ENCODE results near the gene PPP2R1B. TPM values are rescaled to one million over a fixed set of nuclear protein-coding genes. Genes with fewer than 3 reads are reported as not detected.

PPP2R1B gene
- polyA plus RNA-seq, 4 donors: 19.2 to 26.6 (median 19.6) TPM

DNA sequence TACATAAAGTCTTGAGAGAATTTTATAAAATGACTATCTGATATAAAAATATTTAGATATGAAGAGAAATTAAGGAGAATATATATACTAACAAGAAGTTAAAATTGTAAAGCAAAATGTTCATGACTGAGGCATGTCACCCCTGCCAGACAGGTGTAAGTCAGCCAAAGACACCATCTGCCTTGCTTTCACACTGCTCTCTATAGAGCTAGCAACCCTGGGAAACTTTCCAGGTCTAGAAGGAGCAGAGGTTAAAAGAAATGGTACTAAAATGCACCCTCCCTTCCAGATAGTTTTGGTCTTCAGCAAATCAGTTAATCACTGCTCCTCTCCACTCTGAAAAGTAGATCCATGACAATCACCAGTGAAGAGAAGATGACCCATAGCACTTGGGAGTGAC lies 16.5 kb downstream of the PPP2R1B start:
- DNase-seq (ENCODE audit: low read depth in 4 of 4, low spot score in 2 of 4): no peak

DNA sequence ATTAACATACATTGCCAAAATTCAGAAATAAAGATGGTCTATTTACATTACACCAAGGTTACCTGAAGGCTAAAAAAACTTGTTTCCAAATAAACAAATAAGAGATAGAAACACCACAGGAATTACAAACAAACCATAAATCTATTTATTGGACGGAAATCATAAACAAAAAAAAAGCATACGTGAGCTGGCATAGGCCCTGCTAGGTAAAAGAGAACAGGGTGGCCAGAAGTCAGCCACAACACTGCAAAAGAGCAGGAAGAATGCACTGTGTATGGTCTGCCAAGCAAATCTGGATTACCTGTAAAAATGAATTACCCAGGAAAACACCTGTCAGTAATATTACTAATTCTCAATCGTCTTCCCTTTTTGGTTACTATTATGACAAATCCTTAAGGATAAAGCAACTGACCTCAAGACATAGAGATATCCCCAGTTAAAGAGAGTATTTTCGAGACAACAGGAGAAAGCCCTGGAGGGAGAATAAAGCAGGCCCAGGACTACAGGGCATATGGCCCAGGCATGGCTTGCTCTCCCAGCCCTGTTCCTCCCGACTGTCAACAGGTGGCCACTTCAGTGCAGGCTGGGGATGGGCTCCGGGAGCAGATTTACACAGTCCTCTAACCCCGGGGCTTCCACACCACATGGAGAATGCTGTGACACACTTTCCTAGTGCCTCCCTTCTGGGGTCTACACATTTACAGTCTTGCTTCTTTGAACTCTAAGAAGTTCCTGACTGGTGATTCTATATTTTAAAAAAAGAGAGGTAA lies 18.0 kb downstream of the PPP2R1B start:
- DNase-seq (ENCODE audit: low read depth in 4 of 4, low spot score in 2 of 4): no peak

DNA sequence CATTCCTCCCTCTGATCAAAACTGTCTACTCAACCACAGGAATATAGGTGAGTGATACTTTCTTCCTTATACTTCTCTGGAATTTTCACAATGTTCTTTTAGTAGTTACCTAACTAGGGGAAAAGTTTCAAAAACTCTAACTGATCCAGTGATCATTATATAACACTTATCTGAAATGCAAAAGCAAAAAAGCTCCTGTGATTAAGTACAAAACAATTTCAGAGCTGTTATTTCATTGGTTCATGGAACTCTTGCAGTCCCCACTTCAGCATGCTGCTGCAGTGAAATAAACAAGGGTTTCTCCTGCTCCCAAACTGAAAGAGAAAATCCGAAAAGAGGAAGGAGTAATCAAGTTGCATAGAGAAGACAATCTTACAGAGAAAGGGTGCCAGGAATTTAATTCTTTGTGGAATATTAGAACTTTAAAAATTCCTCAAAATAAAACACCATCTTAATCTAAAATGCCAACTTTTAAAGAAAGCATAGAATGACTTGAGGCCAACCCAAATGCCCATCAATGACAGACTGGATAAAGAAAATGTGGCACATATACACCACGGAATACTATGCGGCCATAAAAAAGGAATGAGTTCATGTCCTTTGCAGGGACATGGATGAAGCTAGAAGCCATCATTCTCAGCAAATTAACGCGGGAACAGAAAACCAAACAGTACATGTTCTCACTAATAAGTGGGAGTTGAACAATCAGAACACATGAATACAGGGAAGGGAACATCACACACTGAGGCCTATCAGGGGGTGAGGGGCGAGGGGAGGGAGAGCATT lies 20.3 kb downstream of the PPP2R1B start:
- DNase-seq (ENCODE audit: low read depth in 4 of 4, low spot score in 2 of 4): no peak

DNA sequence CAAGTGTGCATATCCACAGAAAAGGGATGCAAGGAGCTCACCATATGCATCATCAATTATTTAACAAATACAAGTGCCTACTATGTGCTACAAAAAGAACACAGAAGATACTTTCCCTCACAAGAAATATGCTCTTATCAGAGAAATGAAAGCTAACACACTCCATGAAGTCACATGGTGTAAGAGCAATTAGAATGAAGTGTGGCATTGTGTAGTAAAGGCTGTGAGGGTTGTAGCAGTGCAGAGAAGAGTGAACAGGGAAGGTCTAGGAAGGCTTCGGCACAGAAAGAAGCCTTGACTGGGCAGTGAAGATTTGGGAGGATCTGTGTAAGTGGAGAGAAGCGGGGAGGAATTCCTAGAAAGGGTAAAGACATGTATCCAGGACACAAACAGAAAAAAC lies 22.5 kb downstream of the PPP2R1B start:
- no peak for DNase-seq (ENCODE audit: low read depth in 4 of 4, low spot score in 2 of 4)

DNA sequence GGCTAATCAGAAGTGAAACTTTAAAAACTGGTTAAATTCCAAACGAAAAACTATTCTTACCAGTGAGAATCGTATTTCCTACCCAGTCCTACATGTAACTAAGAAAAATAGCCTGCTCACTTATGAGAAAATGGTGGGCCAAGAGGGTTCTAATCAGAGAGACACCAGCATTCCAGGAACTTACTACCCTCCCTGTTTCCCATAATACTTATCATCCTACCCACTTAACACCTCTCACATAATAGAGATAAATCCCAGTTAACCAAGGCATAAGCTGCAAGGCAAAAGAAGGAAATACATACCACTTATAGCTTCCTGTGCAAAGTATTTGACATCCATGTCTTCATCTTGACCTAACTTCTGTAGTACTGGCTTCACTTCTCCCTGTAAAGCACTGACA lies 24.4 kb downstream of the PPP2R1B start:
- no peak for DNase-seq (ENCODE audit: low read depth in 4 of 4, low spot score in 2 of 4)

DNA sequence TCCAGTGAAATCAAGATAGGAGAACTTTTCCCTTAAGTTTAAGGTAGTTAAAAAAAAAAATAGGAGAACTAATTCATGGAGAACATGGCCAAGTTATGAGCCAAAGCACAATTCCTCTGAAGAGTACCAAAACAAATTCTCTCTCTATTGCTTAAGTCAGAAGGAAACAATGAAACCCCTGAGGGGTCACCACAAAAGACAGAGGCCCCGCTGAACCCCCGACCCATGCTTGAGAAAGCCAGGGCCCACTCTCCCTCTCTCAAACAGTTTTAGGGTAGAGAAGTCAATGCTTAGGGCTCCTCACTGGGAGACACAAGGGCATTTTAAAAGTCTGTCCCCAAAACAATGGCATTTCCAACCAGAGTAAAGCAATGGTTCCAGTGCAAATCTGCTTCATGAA lies 26.9 kb downstream of the PPP2R1B start:
- DNase-seq (ENCODE audit: low read depth in 4 of 4, low spot score in 2 of 4): no peak

DNA sequence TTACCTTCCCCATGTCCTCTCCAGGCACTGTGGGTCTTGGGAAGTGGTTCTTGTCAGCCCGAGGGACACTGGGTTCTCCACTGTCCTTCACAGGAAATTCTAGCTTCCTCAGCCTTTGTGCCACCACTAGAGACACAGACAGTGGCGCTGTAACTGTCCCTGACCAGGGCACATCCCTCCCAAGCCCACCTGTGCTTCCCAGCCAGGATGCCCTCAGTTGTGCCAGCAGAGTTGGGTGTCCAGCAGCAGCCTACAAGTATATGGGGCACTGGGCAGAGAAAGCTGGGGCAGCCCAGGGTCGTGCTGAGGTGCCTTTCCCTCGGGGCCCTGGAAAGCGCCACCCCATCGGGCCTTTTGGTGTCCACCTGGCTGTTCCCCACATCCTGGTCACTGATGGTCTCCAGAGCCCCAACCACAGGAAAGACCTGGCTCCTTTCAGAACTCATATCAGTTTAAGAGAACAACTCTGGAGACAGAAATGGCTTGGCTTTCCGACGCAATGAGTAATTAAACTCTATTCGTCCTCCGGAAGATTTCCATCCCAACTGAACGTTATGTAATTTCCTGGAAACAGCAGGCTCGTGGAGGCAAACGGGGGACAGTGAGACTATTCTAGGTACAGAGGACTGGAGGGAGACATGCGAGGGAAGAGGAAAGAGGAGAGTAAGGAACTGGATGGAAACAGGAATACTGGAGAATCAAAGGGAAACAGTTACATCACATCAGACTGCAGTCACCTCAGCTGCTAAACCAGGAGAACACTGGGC lies 28.6 kb downstream of the PPP2R1B start:
- DNase-seq (ENCODE audit: low read depth in 4 of 4, low spot score in 2 of 4): no peak

DNA sequence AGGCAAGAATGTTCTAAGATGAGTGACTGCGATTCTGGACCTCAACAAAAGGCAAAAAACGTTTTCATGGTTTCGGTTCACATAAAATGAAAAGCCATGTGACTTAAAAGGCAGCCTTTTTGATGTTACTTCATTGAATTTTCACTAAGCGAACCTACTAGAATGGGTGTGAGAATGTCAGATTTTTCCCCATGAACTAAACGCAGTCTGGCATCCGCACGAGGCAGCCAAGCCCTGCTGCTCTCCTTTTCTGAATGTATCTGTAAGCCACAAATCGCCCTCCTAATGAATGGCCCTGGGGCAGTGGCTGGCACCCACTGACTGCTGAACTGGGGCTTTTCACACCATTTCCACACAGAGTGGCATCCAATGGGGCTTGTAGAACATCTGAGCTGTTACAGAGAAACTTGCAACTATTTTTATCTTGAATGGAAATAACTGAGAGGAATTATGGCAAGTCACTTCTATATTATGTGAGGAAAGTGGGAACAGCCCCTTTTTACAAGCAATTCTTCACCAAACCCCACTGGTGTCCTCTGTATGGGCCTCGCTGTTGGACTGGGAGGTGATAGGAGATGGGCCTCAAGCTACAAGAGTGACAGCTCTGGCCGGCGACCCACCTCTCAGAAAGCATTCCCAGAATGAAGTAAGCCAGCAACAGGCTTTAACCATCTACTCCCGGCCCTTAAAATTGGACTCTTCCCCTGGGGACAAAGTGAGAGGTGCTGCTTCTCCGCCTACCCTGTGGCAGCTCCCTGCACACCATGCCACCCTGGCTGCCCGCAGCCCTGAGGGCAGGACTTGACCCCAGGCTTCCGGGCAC lies 29.4 kb downstream of the PPP2R1B start:
- no peak for DNase-seq (ENCODE audit: low read depth in 4 of 4, low spot score in 2 of 4)

DNA sequence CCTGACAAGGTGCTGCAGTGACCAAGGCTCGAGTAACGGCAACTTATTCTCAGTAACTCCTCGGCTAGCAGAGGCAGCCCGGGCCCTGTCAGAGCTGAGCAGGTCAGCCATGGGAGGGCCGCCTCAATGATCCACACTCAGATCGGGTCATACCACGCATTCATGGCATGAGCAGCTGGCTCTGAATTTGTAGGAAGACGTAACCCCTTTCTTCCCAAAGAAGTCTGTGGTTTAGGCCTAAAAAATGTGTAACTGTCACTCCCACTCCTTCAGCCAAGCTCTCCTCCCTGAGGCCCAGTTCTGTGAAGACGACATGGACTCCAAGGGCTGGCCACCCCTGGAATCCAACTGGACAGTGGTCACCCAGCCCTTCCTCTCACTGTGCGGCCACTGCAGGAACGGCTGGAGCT lies 30.0 kb downstream of the PPP2R1B start:
- no peak for DNase-seq (ENCODE audit: low read depth in 4 of 4, low spot score in 2 of 4)

DNA sequence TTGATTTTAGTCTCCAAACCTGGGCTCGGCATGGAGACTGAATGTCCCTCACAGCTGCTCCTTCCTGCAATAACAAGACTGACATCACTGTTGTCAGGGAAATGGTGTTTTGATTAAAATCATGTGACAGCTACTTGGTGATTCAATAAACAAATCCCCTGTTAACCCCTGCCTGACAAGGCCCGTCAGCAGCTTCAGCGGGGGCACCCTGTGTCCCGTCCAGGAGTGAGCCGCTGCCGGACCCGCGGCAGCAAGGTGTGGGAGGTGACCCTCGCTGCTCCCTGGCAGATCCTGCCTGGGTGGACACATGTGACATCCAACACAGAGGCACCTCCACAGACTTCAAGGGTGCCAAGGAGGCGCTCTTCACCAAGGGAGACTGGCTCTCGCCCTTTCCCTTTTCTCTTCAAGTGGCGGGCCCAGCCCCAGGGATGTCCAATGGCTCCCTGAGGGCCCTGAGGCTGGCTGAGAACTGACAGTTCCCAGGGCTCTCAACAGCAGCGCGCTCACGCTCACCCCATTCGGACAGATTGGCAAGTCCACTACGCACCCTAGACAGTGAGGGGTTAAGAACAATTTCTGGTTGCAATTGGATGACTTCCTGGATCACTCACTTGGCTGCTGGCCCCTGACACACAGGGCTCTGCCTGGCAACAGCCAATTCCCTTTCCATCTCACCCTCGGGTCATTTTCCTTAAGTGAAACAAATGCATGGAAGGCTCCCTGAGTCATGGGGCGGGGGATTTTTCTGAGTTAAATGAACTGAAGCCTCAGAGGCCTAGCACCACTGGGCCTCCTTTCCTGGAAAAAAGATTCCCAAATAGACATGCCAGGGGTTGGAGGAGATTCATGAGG lies 30.7 kb downstream of the PPP2R1B start:
- peak; percentile 71 to 84 (median 78) for DNase-seq (ENCODE audit: low read depth in 4 of 4, low spot score in 2 of 4)

DNA sequence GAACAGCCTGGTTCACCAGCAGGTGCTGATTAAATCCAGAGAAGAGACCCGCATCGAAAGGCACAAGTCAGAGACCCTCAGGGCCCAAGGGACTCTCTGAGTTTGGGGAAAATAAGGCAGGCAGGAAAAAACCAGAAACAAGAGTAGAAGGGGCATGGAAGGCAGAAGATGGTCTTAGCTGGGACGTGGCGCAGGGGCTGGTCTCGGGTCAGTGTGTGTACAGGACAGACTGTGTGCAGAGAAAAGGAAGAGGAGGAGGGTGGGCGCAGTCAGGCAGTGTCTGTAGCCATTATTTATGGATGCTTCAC lies 31.3 kb downstream of the PPP2R1B start:
- DNase-seq (ENCODE audit: low read depth in 4 of 4, low spot score in 2 of 4): no peak

DNA sequence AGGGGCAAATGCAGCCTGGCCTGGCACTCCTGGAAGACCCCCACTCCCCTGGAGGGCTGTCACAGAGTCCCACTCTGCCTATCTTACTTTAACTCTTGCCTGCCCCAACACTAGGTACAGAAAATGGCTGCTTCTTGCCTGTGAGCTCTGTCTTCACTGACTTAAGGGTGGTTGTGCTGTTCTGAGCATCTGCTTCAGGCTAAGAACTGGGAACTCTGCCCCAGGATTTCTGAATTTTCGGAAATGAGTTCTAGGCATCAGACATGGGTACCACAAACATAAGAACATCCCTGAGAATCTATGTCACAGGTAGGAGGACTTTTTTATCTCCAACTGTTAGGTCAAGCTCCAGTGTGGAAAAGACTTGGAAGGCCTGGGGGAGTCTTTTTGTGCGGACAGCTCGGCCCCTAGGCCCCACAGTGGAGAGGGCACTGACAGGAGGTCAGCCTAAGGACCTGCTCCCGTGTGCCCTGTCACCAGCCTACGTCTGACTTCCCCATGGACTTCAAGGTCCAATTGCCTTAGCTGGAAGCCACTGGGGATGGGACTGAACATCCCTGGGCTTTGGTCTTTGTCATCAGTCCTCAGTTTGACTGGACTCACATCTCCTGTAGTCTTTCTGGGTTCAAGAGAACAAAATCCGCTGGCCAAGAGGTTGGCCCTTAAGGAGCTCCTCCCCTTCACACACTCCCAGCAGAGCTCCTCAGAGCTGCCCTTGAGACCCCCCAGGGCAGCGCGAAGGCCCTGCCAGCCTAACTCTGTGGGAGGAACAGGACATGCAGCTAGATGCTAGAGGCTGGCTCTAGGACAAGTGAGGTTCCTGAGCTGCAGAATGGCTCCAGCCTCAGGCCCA lies 31.9 kb downstream of the PPP2R1B start:
- DNase-seq (ENCODE audit: low read depth in 4 of 4, low spot score in 2 of 4): no peak

DNA sequence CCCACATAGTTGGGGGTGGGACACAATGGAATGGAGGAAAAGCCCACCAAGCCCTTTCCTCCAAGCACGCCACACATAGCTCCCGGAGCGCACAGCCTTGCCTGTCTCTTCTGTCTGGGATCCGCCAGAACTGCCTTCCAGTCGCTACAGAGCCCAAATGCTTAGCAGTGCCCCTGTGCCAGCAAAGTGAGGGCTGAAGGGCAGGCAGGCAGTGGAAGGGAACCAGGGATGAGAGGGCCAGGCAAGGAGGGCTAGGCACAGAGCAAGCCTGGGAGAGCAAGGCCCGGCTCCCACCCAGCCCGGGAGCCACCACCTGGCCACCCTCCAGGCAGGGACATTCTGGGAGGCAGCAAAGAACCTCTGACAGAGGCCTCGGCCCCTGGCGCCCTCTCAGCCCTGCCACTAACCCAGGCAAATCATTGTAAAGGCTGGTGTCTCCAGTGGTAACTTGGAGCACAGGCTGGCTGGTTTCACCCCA lies 32.5 kb downstream of the PPP2R1B start:
- no peak for DNase-seq (ENCODE audit: low read depth in 4 of 4, low spot score in 2 of 4)

DNA sequence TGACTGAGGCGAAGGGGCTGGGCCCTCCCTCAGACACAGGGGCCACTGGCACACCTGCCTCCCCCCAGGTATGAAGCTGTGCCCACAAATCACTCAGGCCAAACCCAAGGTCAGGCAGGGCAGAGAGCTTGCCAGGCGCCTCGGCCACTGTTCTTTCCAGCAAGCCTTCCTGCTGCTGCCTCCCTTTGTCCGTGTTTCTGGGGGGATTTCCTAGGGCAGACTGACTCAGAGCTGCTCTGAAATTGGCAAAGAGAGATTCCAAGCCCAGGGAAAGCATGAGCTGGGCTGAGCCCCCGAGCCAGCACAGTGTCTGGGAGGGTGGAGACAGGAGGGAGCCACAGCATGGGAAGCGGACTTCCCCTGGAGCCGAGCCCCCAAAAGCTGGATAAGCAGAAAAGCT lies 33.2 kb downstream of the PPP2R1B start:
- no peak for DNase-seq (ENCODE audit: low read depth in 4 of 4, low spot score in 2 of 4)

DNA sequence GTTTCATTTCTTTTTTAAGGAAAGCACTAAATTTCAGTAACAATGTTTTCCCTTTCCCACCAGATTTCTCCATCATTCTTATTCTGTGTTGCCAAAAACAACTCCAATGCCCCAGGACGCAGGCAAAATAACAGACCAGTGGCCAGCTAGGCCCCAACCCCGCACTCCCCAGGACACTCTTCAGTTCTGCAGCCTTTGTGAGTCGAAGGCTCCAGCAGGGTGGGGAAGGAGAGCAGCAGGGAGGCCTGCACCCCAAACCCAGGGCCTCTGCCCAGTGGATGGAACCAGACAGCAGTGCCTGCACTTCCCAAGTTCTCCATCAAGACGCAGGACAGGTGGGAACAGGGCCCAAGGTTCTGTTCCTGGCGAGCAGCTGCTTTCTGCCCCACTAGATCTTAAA lies 34.4 kb downstream of the PPP2R1B start:
- DNase-seq (ENCODE audit: low read depth in 4 of 4, low spot score in 2 of 4): no peak

DNA sequence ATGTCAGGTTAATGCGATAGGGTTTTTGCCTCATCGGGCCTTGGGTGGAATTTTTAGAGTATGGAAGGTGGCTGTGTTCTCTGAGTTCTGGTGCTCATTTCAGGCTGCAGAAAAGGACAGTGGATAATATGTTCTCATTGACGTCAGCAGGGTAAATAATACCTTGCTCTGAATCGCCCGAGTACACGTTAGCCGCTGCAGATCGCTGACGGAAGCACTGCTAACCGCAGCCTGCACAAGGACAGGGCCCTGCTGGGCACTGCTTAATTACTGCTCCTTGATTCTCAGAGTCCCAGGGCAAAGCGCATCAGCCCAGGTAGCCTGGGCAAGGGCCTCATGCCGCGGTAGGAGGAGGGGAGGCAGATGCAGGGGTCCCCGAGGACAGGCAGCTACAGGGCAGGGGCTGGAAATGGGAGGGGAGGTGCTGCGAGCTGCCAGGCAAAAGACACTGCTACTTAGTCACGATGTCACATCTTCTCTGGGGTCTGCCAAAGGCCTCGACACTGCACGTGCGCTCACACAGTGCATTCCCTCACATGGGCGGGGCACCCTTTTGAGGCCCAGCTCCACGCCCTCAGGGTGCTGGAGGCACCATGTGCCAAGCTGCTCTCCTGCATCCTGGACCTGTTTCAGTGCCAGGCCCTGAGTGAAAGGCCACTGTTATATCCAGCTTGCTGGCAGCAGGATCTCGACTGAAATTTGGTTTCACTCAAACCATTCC lies 35.2 kb downstream of the PPP2R1B start:
- no peak for DNase-seq (ENCODE audit: low read depth in 4 of 4, low spot score in 2 of 4)

DNA sequence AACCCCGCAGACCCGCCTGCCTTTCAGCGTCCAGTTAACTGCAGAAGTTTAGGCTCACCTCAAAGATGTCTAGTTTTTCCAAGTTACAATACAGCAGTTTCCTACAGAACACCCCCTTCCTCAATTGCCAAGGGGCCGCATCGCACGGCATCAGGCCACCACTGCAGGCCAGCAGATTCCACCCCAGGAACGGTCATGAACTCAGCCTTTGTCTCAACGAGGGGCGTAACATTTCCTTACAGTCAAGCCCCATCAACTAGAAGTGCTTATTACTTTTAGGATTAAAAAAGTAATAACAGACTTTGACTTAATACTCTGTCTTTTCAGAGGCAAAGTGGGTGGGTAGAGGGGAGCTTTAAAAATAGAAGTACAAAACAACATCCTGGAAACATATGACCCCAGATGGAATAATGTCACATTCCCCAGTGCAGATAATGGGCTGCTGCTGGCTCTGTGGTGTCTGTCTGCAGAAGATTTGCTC lies 36.3 kb downstream of the PPP2R1B start:
- no peak for DNase-seq (ENCODE audit: low read depth in 4 of 4, low spot score in 2 of 4)
